ENCODE results near the gene MBLAC1.

Gene MBLAC1

GRCh38 chr7:100173806-100174495, 47.2 kb downstream of the MBLAC1 start:
- DNase-seq = no peak

GRCh38 chr7:100174582-100174981, 47.8 kb downstream of the MBLAC1 start:
- no peak for DNase-seq

- DNase-seq = no peak
Observed at GRCh38 chr7:100175296-100175935, 48.6 kb downstream of the MBLAC1 start.

- DNase-seq = no peak
Observed at GRCh38 chr7:100176096-100177044, 49.6 kb downstream of the MBLAC1 start.

- peak; percentile 93 for DNase-seq
Observed at GRCh38 chr7:100177045-100178001, 50.6 kb downstream of the MBLAC1 start, which contains the start of the genes GPC2 and STAG3. TSS of gene GPC2 (minus strand) at chr7:100177381. CDS start at chr7:100177199, 182 bp downstream. TSS of gene STAG3 (plus strand) at chr7:100177918. CDS start at chr7:100180557, 2,639 bp downstream.

Data from activated effector memory CD4-positive, alpha-beta T cell treated with Interleukin-2 at 50 U/mL for 16 hours (primary cell).